GM12873 (cell line): ENCODE data around the gene SSH2.
A peak's percentile ranks its signal among the peaks of the same experiment; 100 is the strongest.

Experiments used
- TF ChIP-seq, protein P1 (sequence below): IDR thresholded peaks from 2 replicates; pipeline ENCODE4 v1.5.1; 2012; ENCODE audit warnings: low read depth, mild to moderate bottlenecking, moderate library complexity, low read length, control low read depth; ENCODE audit not compliant: insufficient read depth; ENCODE audit errors: missing control alignments

Gene SSH2

DNA sequence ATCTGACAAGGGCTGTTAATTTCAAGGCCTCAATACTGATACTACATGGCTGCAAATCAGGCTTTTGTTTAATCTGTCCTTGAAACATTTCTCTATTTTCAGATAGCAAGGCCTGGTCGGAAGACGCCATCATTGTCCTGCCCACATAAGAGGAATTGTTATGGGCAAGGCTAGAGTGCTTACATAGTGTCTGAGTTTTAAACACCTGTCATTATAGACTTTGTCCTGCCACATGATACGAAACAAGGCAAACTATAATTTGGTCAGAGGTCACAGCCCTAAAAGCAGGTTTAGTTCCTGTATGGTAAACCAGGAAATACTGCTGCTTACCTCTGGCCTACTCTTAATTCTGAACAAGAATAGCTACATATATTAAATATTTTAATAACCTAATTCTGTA lies 104.4 kb downstream of the SSH2 start:
- TF ChIP-seq, protein P1, sequence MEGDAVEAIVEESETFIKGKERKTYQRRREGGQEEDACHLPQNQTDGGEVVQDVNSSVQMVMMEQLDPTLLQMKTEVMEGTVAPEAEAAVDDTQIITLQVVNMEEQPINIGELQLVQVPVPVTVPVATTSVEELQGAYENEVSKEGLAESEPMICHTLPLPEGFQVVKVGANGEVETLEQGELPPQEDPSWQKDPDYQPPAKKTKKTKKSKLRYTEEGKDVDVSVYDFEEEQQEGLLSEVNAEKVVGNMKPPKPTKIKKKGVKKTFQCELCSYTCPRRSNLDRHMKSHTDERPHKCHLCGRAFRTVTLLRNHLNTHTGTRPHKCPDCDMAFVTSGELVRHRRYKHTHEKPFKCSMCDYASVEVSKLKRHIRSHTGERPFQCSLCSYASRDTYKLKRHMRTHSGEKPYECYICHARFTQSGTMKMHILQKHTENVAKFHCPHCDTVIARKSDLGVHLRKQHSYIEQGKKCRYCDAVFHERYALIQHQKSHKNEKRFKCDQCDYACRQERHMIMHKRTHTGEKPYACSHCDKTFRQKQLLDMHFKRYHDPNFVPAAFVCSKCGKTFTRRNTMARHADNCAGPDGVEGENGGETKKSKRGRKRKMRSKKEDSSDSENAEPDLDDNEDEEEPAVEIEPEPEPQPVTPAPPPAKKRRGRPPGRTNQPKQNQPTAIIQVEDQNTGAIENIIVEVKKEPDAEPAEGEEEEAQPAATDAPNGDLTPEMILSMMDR, result no peak

DNA sequence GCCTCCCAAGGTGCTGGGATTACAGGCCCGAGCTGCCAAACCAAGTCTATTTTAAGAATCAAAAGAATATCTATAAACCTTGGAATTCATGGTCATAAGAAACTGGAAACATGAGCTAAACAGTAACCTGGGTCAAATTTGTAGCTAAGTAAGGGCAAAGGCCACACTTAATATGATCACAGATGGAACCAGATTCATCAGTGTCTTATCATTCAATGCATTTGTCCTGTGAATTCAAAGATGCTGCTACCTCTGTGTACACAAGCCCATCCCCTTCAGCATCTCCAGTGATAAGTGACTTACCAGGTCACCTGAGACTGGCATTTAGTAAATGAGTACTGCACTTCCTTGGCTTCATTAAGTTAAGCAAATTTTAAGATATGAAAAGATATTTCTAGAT lies 108.1 kb downstream of the SSH2 start:
- TF ChIP-seq, protein P1, result no peak

DNA sequence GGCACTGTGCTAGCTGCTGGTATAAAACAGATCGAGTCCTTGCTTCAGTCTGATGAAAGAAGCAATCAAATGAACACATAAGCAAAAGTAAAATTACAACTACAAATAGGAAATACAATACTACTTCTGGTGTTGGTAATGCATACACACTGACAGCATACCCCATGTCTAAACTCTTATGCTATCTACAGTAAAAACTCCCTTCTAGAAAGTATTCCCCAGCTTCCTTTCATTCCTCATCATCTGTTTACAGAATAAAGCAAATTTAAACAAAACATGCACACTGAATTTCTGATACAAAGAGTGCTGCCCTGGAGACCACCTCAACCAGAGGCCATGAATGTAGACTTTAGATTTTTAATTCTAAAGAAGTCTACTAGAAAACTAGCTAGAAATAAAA lies 109.6 kb downstream of the SSH2 start:
- TF ChIP-seq, protein P1, result no peak

DNA sequence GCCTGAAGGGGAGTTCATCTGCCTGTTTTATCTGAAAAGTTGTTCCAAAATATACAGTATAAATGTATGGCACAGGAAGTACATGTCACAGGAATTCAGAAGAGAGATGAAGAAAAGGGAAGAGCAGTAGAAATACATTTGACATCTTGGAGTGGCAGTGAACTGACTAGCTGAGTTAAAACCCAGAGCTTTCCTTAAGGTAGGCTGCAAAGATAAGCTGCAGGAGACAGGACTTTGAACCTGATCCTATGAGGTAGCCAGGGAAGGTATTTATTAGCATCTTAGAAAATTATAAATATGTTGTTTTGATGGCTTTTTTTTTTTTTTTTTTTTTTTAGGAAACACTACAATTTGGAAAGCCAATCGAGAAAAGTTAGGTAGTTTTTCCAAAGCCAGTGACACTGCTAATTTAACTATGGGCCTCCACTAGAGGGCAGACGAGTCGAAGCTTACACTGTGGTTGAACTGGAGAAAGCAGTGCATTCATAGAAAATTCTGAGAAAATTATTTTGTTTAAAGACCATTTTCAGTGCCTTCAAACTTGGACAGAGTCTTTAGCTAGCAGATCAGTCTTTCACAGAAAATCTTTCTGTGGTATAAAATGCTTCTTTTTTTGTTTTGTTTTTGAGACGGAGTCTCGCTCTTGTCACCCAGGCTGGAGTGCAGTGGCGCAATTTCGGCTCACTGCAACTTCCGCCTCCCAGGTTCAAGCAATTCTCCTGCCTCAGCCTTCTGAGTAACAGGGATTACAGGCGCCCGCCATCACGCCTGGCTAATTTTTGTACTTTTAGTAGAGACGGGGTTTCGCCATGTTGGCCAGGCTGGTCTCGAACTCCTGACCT lies 122.3 kb downstream of the SSH2 start:
- TF ChIP-seq, protein P1, result peak; percentile 73

DNA sequence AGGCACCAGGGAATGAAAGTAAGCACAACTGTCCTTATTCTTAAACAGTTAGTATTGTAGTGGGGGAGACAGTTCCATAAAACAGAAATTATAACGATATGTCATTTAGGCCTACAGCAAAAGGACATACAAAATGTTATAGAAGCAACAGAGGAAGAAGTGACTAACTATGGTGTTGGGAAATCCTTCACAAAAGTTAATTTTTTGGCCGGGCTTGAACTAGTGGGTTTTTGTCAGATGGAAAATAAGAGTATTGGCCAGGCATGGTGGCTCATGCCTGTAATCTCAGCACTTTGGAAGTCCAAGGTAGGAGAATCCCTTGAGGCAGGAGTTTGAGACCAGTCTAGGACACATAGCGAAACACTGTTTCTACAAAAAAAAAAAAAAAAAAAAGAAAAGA lies 127.8 kb downstream of the SSH2 start:
- TF ChIP-seq, protein P1, result no peak

DNA sequence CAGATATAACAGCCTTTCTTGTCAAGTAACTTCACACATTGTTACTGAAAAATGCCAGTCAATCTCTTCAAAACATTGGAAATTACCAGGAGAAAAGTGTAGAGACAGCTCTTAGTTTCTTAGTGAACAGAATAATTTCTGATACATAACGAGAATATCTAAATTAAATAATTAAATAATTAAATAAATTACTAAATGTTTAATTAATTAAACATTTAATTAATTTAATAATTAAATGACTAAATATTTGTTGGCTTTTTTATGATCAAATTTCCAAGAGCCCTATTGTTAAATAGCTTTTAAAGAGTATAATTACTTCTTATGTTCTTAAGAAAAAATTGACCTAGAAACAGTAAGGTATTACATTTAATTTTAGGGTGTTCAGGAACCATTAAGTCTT lies 129.6 kb downstream of the SSH2 start:
- TF ChIP-seq, protein P1, result no peak

DNA sequence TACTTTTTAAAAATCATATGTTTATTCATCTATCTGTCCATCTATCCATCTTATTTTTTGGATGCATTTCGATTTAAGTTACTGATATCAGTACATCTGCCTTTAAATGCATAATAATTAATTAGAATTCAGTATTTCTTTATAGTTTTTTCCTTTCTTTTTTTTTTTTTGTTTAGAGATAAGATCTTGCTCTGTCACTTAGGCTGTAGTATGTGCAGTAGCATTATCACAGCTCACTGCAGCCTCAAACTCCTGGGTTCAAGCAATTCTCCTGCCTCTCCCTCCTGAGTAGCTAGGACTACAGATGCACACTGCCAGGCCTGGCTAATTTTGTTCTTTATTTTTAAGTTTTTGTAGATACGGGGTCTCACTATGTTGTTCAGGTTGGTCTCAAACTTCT lies 133.4 kb downstream of the SSH2 start:
- TF ChIP-seq, protein P1, result no peak
